Subcutaneous adipose tissue (tissue), 4 donors: ENCODE data around the gene ELSPBP1. TPM values are rescaled to one million over a fixed set of nuclear protein-coding genes. Genes with fewer than 3 reads are reported as not detected.

Experiments used
- CTCF ChIP-seq: fragments of 450-650 bp; IDR thresholded peaks from one replicate; pipeline ENCODE4 v1.5.1; 2016; ENCODE audit warnings: low read depth, mild to moderate bottlenecking, control low read depth, antibody characterized with exemption, moderate library complexity
- total RNA-seq, 4 donors: library from RNA; depleted of rRNA; stranded (reverse); fragments of >200 nt; gene quantifications; one replicate each; pipeline ENCODE4 v1.1.0, GENCODE V29; 2016

Gene ELSPBP1
- total RNA-seq, 4 donors from 2014 or later, result not detected

GRCh38 chr19:48004236-48004635 lies 9.8 kb downstream of the ELSPBP1 start:
- no peak for TF ChIP-seq CTCF

- TF ChIP-seq CTCF, result no peak
Measured at GRCh38 chr19:48006762-48007161, 12.3 kb downstream of the ELSPBP1 start.

GRCh38 chr19:48010932-48011758 lies 16.7 kb downstream of the ELSPBP1 start:
- TF ChIP-seq CTCF, result no peak

- TF ChIP-seq CTCF, result no peak
Measured at GRCh38 chr19:48020686-48021085, 26.3 kb downstream of the ELSPBP1 start.

- TF ChIP-seq CTCF, result no peak
Measured at GRCh38 chr19:48023011-48023410, 28.6 kb downstream of the ELSPBP1 start.

GRCh38 chr19:48023518-48023917 lies 29.1 kb downstream of the ELSPBP1 start:
- TF ChIP-seq CTCF, result no peak

GRCh38 chr19:48025480-48025879 lies 31.0 kb downstream of the ELSPBP1 start:
- no peak for TF ChIP-seq CTCF
